NCI-H2227 treated with DMSO at 0.1 percent for 48 hours (cell line): Measurements from ENCODE around the gene SYNDIG1L.
"Not testable (repeated sequence)": the region's sequence is repeated elsewhere in the genome, so short reads cannot be mapped to it uniquely, and the experiment has no call there.

ENCODE experiments used
- DNase-seq: peaks from one replicate; lab custom pipeline; 2025; lab: John Stamatoyannopoulos, UW

SYNDIG1L gene

GRCh38 chr14:74402401-74403251, 23.4 kb downstream of the SYNDIG1L start:
- no peak for DNase-seq

GRCh38 chr14:74401504-74402241, 24.3 kb downstream of the SYNDIG1L start:
- no peak for DNase-seq

GRCh38 chr14:74400919-74401503, 25.0 kb downstream of the SYNDIG1L start:
- DNase-seq, result no peak

GRCh38 chr14:74400031-74400685, 25.9 kb downstream of the SYNDIG1L start:
- DNase-seq, result no peak

- DNase-seq, result no peak
Observed at GRCh38 chr14:74395094-74395493, 30.9 kb downstream of the SYNDIG1L start.

- no peak for DNase-seq
Observed at GRCh38 chr14:74394549-74394948, 31.5 kb downstream of the SYNDIG1L start.

GRCh38 chr14:74392616-74393570, 33.1 kb downstream of the SYNDIG1L start:
- DNase-seq, result no peak

GRCh38 chr14:74391479-74391878, 34.5 kb downstream of the SYNDIG1L start:
- no peak for DNase-seq

- DNase-seq, result not testable (repeated sequence)
Observed at GRCh38 chr14:74390505-74390904, 35.5 kb downstream of the SYNDIG1L start.

GRCh38 chr14:74389980-74390379, 36.0 kb downstream of the SYNDIG1L start:
- no peak for DNase-seq

- no peak for DNase-seq
Observed at GRCh38 chr14:74382231-74382630, 43.8 kb downstream of the SYNDIG1L start.

- DNase-seq, result not testable (repeated sequence)
Observed at GRCh38 chr14:74381571-74381970, 44.4 kb downstream of the SYNDIG1L start.

GRCh38 chr14:74380845-74381244, 45.2 kb downstream of the SYNDIG1L start:
- DNase-seq, result no peak

GRCh38 chr14:74380172-74380571, 45.8 kb downstream of the SYNDIG1L start:
- DNase-seq, result no peak

- DNase-seq, result no peak
Observed at GRCh38 chr14:74377976-74378690, 47.9 kb downstream of the SYNDIG1L start.

- no peak for DNase-seq
Observed at GRCh38 chr14:74368441-74368840, 57.6 kb downstream of the SYNDIG1L start.

GRCh38 chr14:74368026-74368425, 58.0 kb downstream of the SYNDIG1L start:
- no peak for DNase-seq

- DNase-seq, result no peak
Observed at GRCh38 chr14:74364271-74364880, 61.6 kb downstream of the SYNDIG1L start.

GRCh38 chr14:74362361-74362915, 63.6 kb downstream of the SYNDIG1L start:
- DNase-seq, result peak; percentile 73

GRCh38 chr14:74360163-74360562, 65.8 kb downstream of the SYNDIG1L start:
- DNase-seq, result no peak
